IMR-90 (cell line): ENCODE measurements around the gene ARL2. TPM values are rescaled to one million over a fixed set of nuclear protein-coding genes. Genes with fewer than 3 reads are reported as not detected.

Experiments used
- ATAC-seq: fragments of 200-7000 bp; cut with Tn5 transposase; 2 replicates; pipeline ENCODE4 v1.9.1; 2020; ENCODE audit warnings: low read depth, mild to moderate bottlenecking, moderate library complexity
- BruUV-seq: library from RNA; stranded (reverse); fragments of 400-500 nt; replicated peaks from 2 replicates; lab custom pipeline; 2021; lab: Mats Ljungman, UMichigan
- CTCF ChIA-PET: fragments of 300-600 bp; formaldehyde crosslinking; extraction: SDS; loops from one replicate; lab custom pipeline; 2021; ENCODE audit warnings: antibody characterized with exemption; lab: Yijun Ruan, JAX
- POLR2A ChIA-PET: fragments of 300-600 bp; sonication (Branson Sonifier 250); formaldehyde crosslinking; loops from one replicate; lab custom pipeline; 2022; ENCODE audit warnings: antibody characterized with exemption; ENCODE audit not compliant: unreplicated experiment; lab: Charles Lee
- DNase-seq: peaks from one replicate; pipeline ENCODE4 v3.0.0; 2013
- H2AFZ ChIP-seq: replicated peaks from 2 replicates; pipeline ENCODE3; 2013; ENCODE audit warnings: low read length, mild to moderate bottlenecking; ENCODE audit not compliant: poor library complexity
- H2AK5ac ChIP-seq: 2 replicates; pipeline ENCODE4 v1.6.1; 2013; ENCODE audit warnings: low read depth, low read length, inconsistent platforms
- H2AK9ac ChIP-seq: replicated peaks from 2 replicates; pipeline ENCODE3; 2013; ENCODE audit warnings: mild to moderate bottlenecking, low read depth, low read length, moderate library complexity; ENCODE audit not compliant: poor library complexity
- H2BK120ac ChIP-seq: 2 replicates; pipeline ENCODE4 v1.6.1; 2013; ENCODE audit warnings: low read depth, low read length, inconsistent platforms
- H2BK15ac ChIP-seq: 3 replicates; pipeline ENCODE4 v1.6.1; 2013; ENCODE audit warnings: low read depth, low read length, inconsistent platforms
- H2BK20ac ChIP-seq: 2 replicates; pipeline ENCODE4 v1.6.1; 2013; ENCODE audit warnings: low read depth, mild to moderate bottlenecking, inconsistent platforms, low read length, moderate library complexity
- H2BK5ac ChIP-seq: 2 replicates; pipeline ENCODE4 v1.6.1; 2013; ENCODE audit warnings: mild to moderate bottlenecking, low read depth, low read length, inconsistent platforms; ENCODE audit not compliant: poor library complexity, severe bottlenecking
- H3K14ac ChIP-seq: replicated peaks from 2 replicates; pipeline ENCODE4 v1.6.1; 2013; ENCODE audit warnings: low read depth, low read length, inconsistent platforms
- H3K18ac ChIP-seq: 2 replicates; pipeline ENCODE4 v1.6.1; 2013; ENCODE audit warnings: low read depth, low read length, control low read depth
- H3K23ac ChIP-seq: 2 replicates; pipeline ENCODE4 v1.6.1; 2013; ENCODE audit warnings: low read depth, low read length, inconsistent platforms
- H3K27ac ChIP-seq: 2 replicates; pipeline ENCODE4 v1.5.1; 2013; ENCODE audit warnings: mild to moderate bottlenecking, control low read depth, low read length; ENCODE audit not compliant: insufficient read depth
- H3K27me3 ChIP-seq: 2 replicates; pipeline ENCODE4 v1.6.1; 2013; ENCODE audit warnings: low read length; ENCODE audit not compliant: control insufficient read depth, insufficient read depth
- H3K36me3 ChIP-seq: 2 replicates; pipeline ENCODE4 v1.6.1; 2013; ENCODE audit warnings: low read length, mixed read lengths; ENCODE audit not compliant: control insufficient read depth, insufficient read depth
- H3K4ac ChIP-seq: 2 replicates; pipeline ENCODE4 v1.6.1; 2013; ENCODE audit warnings: low read depth, low read length, inconsistent platforms
- H3K4me1 ChIP-seq: 2 replicates; pipeline ENCODE4 v1.6.1; 2013; ENCODE audit warnings: low read length, mixed read lengths; ENCODE audit not compliant: control insufficient read depth, insufficient read depth
- H3K4me2 ChIP-seq: 2 replicates; pipeline ENCODE4 v1.6.1; 2013; ENCODE audit warnings: low read depth, mild to moderate bottlenecking, control low read depth, low read length, moderate library complexity
- H3K4me3 ChIP-seq: 2 replicates; pipeline ENCODE4 v1.5.1; 2013; ENCODE audit warnings: low read depth, mild to moderate bottlenecking, control low read depth, low read length, moderate library complexity; ENCODE audit not compliant: insufficient read depth
- H3K56ac ChIP-seq: 2 replicates; pipeline ENCODE4 v1.6.1; 2013; ENCODE audit warnings: low read length, inconsistent platforms; ENCODE audit not compliant: insufficient read depth; ENCODE audit errors: extremely low read depth
- H3K79me1 ChIP-seq, 2 experiments: 2 replicates each; pipeline ENCODE4 v1.6.1; 2013; ENCODE audit warnings: low read length in 2 of 2, inconsistent platforms in 1 of 2, low read depth in 1 of 2
- H3K9ac ChIP-seq: 2 replicates; pipeline ENCODE4 v1.6.1; 2013; ENCODE audit warnings: low read depth, low read length, control low read depth
- H3K9me1 ChIP-seq: 2 replicates; pipeline ENCODE4 v1.6.1; 2013; ENCODE audit warnings: low read length, inconsistent platforms; ENCODE audit not compliant: insufficient read depth
- H3K9me3 ChIP-seq: 2 replicates; pipeline ENCODE4 v1.6.1; 2013; ENCODE audit warnings: low read length; ENCODE audit not compliant: control insufficient read depth, insufficient read depth
- H4K20me1 ChIP-seq: 2 replicates; pipeline ENCODE4 v1.6.1; 2013; ENCODE audit warnings: low read length, inconsistent platforms; ENCODE audit not compliant: insufficient read depth
- H4K5ac ChIP-seq: 2 replicates; pipeline ENCODE4 v1.6.1; 2013; ENCODE audit warnings: mild to moderate bottlenecking, low read depth, low read length, control low read depth
- H4K8ac ChIP-seq, 2 experiments: 2 replicates each; pipeline ENCODE4 v1.6.1; 2013; ENCODE audit warnings: low read depth in 2 of 2, low read length in 2 of 2, control low read depth in 1 of 2, inconsistent platforms in 1 of 2
- H4K91ac ChIP-seq: 2 replicates; pipeline ENCODE4 v1.6.1; 2013; ENCODE audit warnings: low read depth, low read length, inconsistent platforms; ENCODE audit not compliant: insufficient read depth
- CEBPB ChIP-seq: IDR thresholded peaks from 2 replicates; pipeline ENCODE4 v1.6.1; 2012; ENCODE audit warnings: low read depth, low read length, improper control_type of control experiment
- FOS ChIP-seq: fragments of 150-350 bp; IDR thresholded peaks from 2 replicates; pipeline ENCODE4 v1.6.1; 2016; ENCODE audit warnings: low read depth, low read length
- MAFK ChIP-seq: IDR thresholded peaks from 2 replicates; pipeline ENCODE4 v1.6.1; 2012; ENCODE audit warnings: low read depth, low read length, improper control_type of control experiment
- NFE2L2 ChIP-seq: fragments of 150-350 bp; IDR thresholded peaks from 2 replicates; pipeline ENCODE4 v1.6.1; 2016; ENCODE audit warnings: low read depth, mild to moderate bottlenecking, low read length
- RAD21 ChIP-seq: IDR thresholded peaks from 2 replicates; pipeline ENCODE4 v1.6.1; 2012; ENCODE audit warnings: low read length, improper control_type of control experiment
- RCOR1 ChIP-seq: IDR thresholded peaks from 2 replicates; pipeline ENCODE4 v1.6.1; 2012; ENCODE audit warnings: mild to moderate bottlenecking, low read length, improper control_type of control experiment; ENCODE audit not compliant: insufficient replicate concordance
- WGBS, 2 experiments: methylation state at CpG; one replicate each; pipeline versions ENCODE4 v1.1.5 to v1.1.7; 2013; ENCODE audit warnings: missing lambda C conversion rate in 2 of 2; ENCODE audit not compliant: insufficient read length in 1 of 2; ENCODE audit errors: extremely low coverage in 2 of 2; 5-methylcytosine and 5-hydroxymethylcytosine counted together
- dilution Hi-C: fragments of 300-500 bp; cut with HindIII; formaldehyde crosslinking; loops from one replicate; pipeline ENCODE4 v1.14.3; 2018; ENCODE audit warnings: low sequenced_read_pairs; ENCODE audit not compliant: unreplicated experiment
- in situ Hi-C: fragments of 300-500 bp; cut with MboI; formaldehyde crosslinking; loops from 3 replicates; pipeline ENCODE4 v1.14.3; 2019; ENCODE audit warnings: low sequenced_read_pairs, inconsistent platforms, mixed read lengths
- intact Hi-C: fragments of 100-400 bp; cut with micrococcal nuclease; formaldehyde crosslinking; loops from 2 replicates; pipeline ENCODE4 v1.10.0; 2022
- polyA plus RNA-seq, 3 experiments: library from polyadenylated mRNA; depleted of rRNA; stranded (reverse); fragments of >200 nt; gene quantifications; 2 replicates each; pipeline ENCODE4 v1.2.3, GENCODE V29; 2012; ENCODE audit warnings: low replicate concordance in 1 of 3
- total RNA-seq: library from RNA; depleted of rRNA; stranded (reverse); fragments of >200 nt; gene quantifications from 2 replicates; pipeline ENCODE4 v1.2.3, GENCODE V29; 2012
- TF ChIP-seq, protein P1 (sequence below): fragments of 150-350 bp; IDR thresholded peaks from 2 replicates; pipeline ENCODE4 v1.6.1; 2016; ENCODE audit warnings: low read depth, mild to moderate bottlenecking, low read length, moderate library complexity, borderline replicate concordance

ARL2 gene
- total and polyA plus RNA-seq, 2 of the 4 experiments (the other 2 are of a cell fraction) = 48.9 to 152 TPM

GRCh38 chr11:65058419-65059054, 44.6 kb downstream of the ARL2 start, which contains the start of gene NAALADL1:
TSS of gene NAALADL1 (minus strand) at chr11:65058553. CDS start at chr11:65058521, 32 bp downstream.
- Histone ChIP-seq H3K9me3 (no peaks in the 10 kb centered on the region), H3K9me1 (peaks cover 5% of the 10 kb centered on the region; the same call in 1 of the 2 replicates), H3K4me3 (no peak within 1 kb of the TSS), H3K27me3 (peaks cover 25% of the 10 kb centered on the region; the same call in 1 of the 2 replicates), H3K56ac (no peak within 1 kb of the TSS), H3K23ac (no peak within 1 kb of the TSS; the same call in 1 of the 2 replicates), H2BK15ac (no peak within 1 kb of the TSS), H3K9ac (no peak within 1 kb of the TSS), H3K14ac (no peak within 1 kb of the TSS), H2AFZ (no peak within 1 kb of the TSS), H4K8ac (no peak within 1 kb of the TSS), H2AK5ac (no peak within 1 kb of the TSS), H3K36me3 (no peaks in the 10 kb centered on the region), H4K5ac (no peak within 1 kb of the TSS), H4K91ac (no peak within 1 kb of the TSS), H3K18ac (no peak within 1 kb of the TSS), H2BK20ac (no peak within 1 kb of the TSS), H2BK120ac (no peak within 1 kb of the TSS), H2BK5ac (no peak within 1 kb of the TSS), H2AK9ac (peak within 1 kb of the TSS; percentile 37), H3K4me2 (no peak within 1 kb of the TSS), H3K4ac (no peak within 1 kb of the TSS), H3K4me1 (no peaks in the 10 kb centered on the region), H3K27ac (no peak within 1 kb of the TSS), H3K79me1 (no peaks in the 10 kb centered on the region), H4K20me1 (no peaks in the 10 kb centered on the region)
- BruUV-seq = no TSS peak
- POLR2A ChIA-PET = no interaction called here
- intact Hi-C loops = no loop called here
- dilution Hi-C loops = no loop called here
- TF ChIP-seq FOS (no peak), RAD21 (no peak), RCOR1 (no peak), NFE2L2 (no peak), CEBPB (no peak), MAFK (no peak)
- TF ChIP-seq, protein P1, sequence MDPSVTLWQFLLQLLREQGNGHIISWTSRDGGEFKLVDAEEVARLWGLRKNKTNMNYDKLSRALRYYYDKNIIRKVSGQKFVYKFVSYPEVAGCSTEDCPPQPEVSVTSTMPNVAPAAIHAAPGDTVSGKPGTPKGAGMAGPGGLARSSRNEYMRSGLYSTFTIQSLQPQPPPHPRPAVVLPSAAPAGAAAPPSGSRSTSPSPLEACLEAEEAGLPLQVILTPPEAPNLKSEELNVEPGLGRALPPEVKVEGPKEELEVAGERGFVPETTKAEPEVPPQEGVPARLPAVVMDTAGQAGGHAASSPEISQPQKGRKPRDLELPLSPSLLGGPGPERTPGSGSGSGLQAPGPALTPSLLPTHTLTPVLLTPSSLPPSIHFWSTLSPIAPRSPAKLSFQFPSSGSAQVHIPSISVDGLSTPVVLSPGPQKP = no peak
- DNase-seq (no peak), ATAC-seq (no peak)
- in situ Hi-C loops = no loop called here
- 30% methylated on average over 2 of the region's 8 CpGs; no CpG with 5 or more reads in 1 of the 2 experiments for WGBS, 2 experiments
- CTCF ChIA-PET = interaction anchor here (0.8 to 1.0 kb wide), 3 partner anchors 13 to 18 kb away, joined by 3 to 8 read pairs (median 3); no protein-coding TSS in a partner anchor
